Loucy (cell line): ENCODE measurements around the gene UTF1.

ENCODE experiments used
- H2AFZ ChIP-seq: fragments of 200-600 bp; sonication (generic); 2 replicates; pipeline ENCODE4 v1.6.0; 2016; ENCODE audit warnings: antibody characterized with exemption, mild to moderate bottlenecking, low read length, moderate library complexity
- H3F3A ChIP-seq: fragments of 200-600 bp; 2 replicates; pipeline ENCODE4 v1.6.0; 2016; ENCODE audit warnings: antibody characterized with exemption, low read depth, mild to moderate bottlenecking
- H3K27me3 ChIP-seq: fragments of 200-600 bp; sonication (generic); 2 replicates; pipeline ENCODE4 v1.6.1; 2014; ENCODE audit warnings: low read length, mild to moderate bottlenecking; ENCODE audit not compliant: insufficient read depth, poor library complexity, severe bottlenecking
- H3K36me3 ChIP-seq: fragments of 200-600 bp; sonication (generic); 2 replicates; pipeline ENCODE4 v1.6.1; 2016; ENCODE audit warnings: low read length; ENCODE audit not compliant: insufficient read depth
- H3K4me1 ChIP-seq: fragments of 200-600 bp; sonication (generic); 2 replicates; pipeline ENCODE4 v1.5.1; 2014; ENCODE audit warnings: low read length, mild to moderate bottlenecking; ENCODE audit not compliant: insufficient read depth, poor library complexity, severe bottlenecking
- H3K4me2 ChIP-seq: fragments of 200-600 bp; sonication (generic); 2 replicates; pipeline ENCODE4 v1.6.0; 2014; ENCODE audit warnings: antibody characterized with exemption, low read length, low read depth, mild to moderate bottlenecking; ENCODE audit not compliant: poor library complexity, severe bottlenecking
- H3K4me3 ChIP-seq: fragments of 200-600 bp; sonication (generic); 2 replicates; pipeline ENCODE4 v1.5.1; 2014; ENCODE audit warnings: low read length, mild to moderate bottlenecking, mixed read lengths; ENCODE audit not compliant: poor library complexity, severe bottlenecking
- H3K79me2 ChIP-seq: fragments of 200-600 bp; sonication (generic); 2 replicates; pipeline ENCODE4 v1.6.1; 2014; ENCODE audit warnings: low read length; ENCODE audit not compliant: insufficient read depth
- H3K9ac ChIP-seq: fragments of 200-600 bp; sonication (generic); 2 replicates; pipeline ENCODE4 v1.6.0; 2014; ENCODE audit warnings: mild to moderate bottlenecking, low read depth, low read length, moderate library complexity; ENCODE audit not compliant: poor library complexity, severe bottlenecking
- H3K9me2 ChIP-seq: fragments of 200-600 bp; sonication (generic); replicated peaks from 2 replicates; pipeline ENCODE4 v1.6.1; 2016; ENCODE audit warnings: low read depth, low read length, mixed read lengths
- H3K9me3 ChIP-seq: fragments of 200-600 bp; sonication (generic); 2 replicates; pipeline ENCODE4 v1.6.1; 2014; ENCODE audit warnings: mild to moderate bottlenecking, antibody characterized with exemption, low read length, low read depth; ENCODE audit not compliant: insufficient read depth
- H4K20me1 ChIP-seq: fragments of 200-600 bp; sonication (generic); 2 replicates; pipeline ENCODE4 v1.6.0; 2014; ENCODE audit warnings: antibody characterized with exemption, low read length, mild to moderate bottlenecking; ENCODE audit not compliant: insufficient read depth, poor library complexity, severe bottlenecking
- CTCF ChIP-seq: fragments of 200-600 bp; sonication (generic); conservative IDR thresholded peaks from 2 replicates; pipeline ENCODE4 v1.5.1; 2014; ENCODE audit warnings: mild to moderate bottlenecking, antibody characterized with exemption, low read length
- EZH2phosphoT487 ChIP-seq: fragments of 200-600 bp; IDR thresholded peaks from 2 replicates; pipeline ENCODE4 v1.6.1; 2018; ENCODE audit warnings: antibody characterized with exemption, mild to moderate bottlenecking, moderate library complexity, borderline replicate concordance

Gene UTF1

GRCh38 chr10:133189726-133190125, 40.3 kb upstream of the UTF1 start:
- Histone ChIP-seq H3K4me1 (no peaks in the 10 kb centered on the region), H3K9me3 (peaks cover 11% of the 10 kb centered on the region; the same call in 1 of the 2 replicates), H3K4me2 (no peak overlapping the region), H3K79me2 (no peaks in the 10 kb centered on the region), H3K4me3 (no peak overlapping the region), H3K9ac (no peak overlapping the region), H4K20me1 (no peaks in the 10 kb centered on the region), H3K9me2 (no peaks in the 10 kb centered on the region), H3K36me3 (no peaks in the 10 kb centered on the region), H2AFZ (no peak overlapping the region), H3F3A (no peaks in the 10 kb centered on the region), H3K27me3 (no peaks in the 10 kb centered on the region)
- TF ChIP-seq EZH2phosphoT487 = no peak
- TF ChIP-seq CTCF = no peak

GRCh38 chr10:133190225-133190624, 39.8 kb upstream of the UTF1 start:
- Histone ChIP-seq H2AFZ (no peak overlapping the region), H3K4me1 (no peaks in the 10 kb centered on the region), H3K9me3 (peaks cover 11% of the 10 kb centered on the region; the same call in 1 of the 2 replicates), H3F3A (no peaks in the 10 kb centered on the region), H3K9ac (no peak overlapping the region), H3K36me3 (no peaks in the 10 kb centered on the region), H3K27me3 (no peaks in the 10 kb centered on the region), H3K4me3 (no peak overlapping the region), H3K4me2 (no peak overlapping the region), H3K9me2 (no peaks in the 10 kb centered on the region), H3K79me2 (no peaks in the 10 kb centered on the region), H4K20me1 (no peaks in the 10 kb centered on the region)
- TF ChIP-seq EZH2phosphoT487 = no peak
- TF ChIP-seq CTCF = no peak

GRCh38 chr10:133191651-133192050, 38.4 kb upstream of the UTF1 start:
- Histone ChIP-seq H3K4me2 (no peak overlapping the region), H3K9me3 (peaks cover 11% of the 10 kb centered on the region; the same call in 1 of the 2 replicates), H3K27me3 (no peaks in the 10 kb centered on the region), H3F3A (no peaks in the 10 kb centered on the region), H3K4me1 (no peaks in the 10 kb centered on the region), H2AFZ (no peak overlapping the region), H3K79me2 (no peaks in the 10 kb centered on the region), H3K4me3 (no peak overlapping the region), H4K20me1 (no peaks in the 10 kb centered on the region), H3K9me2 (no peaks in the 10 kb centered on the region), H3K9ac (no peak overlapping the region), H3K36me3 (no peaks in the 10 kb centered on the region)
- TF ChIP-seq CTCF (no peak), EZH2phosphoT487 (no peak)
